HL-60/S4 treated with retinoic acid at 250 ng/mL for 4 days and 3 days (cell line): Measurements from ENCODE around the gene NEK6.

Experiments used
- in situ Hi-C: fragments of 300-500 bp; cut with MboI; formaldehyde crosslinking; loops from 2 replicates; pipeline ENCODE4 v1.7.0; 2022; ENCODE audit warnings: low sequenced_read_pairs

NEK6 gene

DNA sequence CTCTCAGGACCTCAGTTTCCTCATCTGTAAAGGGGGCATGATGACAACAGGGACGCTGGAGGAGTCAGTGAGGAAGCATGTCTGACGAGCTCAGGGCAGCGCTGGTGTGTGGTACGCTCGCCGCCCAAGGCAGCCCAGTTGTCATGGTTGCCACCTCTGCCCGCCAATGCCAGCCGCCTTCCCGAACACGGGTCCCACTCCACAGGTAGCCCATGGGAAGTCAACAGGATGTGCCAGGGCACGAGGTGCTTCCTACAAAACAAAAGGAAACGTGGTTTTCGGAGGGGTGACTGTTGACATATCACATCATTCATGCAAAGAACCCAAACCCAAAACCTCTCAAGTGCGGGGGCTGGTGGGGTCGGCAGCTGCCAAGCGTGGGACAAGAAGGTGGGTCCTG lies 58.1 kb downstream of the NEK6 start:
- in situ Hi-C loops = no loop called here

DNA sequence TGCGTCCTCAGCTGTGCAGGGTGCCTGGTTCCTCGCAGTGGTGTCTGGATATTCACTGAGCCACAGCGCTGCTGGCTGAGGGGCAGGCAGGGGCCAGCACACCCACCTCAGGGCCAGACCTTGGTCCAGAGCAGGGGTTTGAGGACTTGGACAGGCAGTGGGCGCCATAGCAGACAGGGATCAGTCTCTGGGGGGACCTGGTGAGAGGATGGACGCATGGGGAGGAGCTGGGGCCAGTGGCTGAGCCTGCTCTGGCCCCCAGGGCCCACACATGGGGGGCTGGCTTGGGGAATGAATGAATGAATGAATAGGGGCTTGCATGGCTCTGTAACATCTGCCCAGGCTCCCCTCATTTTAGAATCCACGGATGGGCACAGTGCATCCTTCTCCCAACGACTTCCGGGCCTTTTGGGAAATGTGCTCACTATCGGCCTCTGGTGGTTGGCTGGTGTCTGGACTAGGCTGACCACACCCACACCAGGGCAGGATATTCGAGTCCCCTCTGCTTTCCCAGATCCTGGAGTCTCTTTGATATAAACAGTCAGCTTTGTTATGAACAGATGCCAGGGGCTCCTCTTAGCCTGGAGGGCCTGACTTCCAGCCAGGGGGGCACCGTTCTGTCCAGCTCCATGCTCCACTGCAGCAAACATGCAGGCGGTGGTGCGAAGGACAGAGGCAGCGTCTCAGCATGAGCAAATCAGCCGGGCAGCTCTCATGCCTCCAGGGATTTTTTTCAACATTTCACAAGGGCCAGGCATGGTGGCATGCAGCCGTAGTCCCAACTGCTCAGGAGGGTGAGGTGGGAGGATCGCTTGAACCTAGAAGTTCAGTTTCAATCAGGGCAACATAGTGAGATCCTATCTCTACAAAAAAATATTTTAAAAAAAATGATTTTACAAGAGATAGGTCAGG lies 62.6 kb downstream of the NEK6 start:
- in situ Hi-C loops = no loop called here

DNA sequence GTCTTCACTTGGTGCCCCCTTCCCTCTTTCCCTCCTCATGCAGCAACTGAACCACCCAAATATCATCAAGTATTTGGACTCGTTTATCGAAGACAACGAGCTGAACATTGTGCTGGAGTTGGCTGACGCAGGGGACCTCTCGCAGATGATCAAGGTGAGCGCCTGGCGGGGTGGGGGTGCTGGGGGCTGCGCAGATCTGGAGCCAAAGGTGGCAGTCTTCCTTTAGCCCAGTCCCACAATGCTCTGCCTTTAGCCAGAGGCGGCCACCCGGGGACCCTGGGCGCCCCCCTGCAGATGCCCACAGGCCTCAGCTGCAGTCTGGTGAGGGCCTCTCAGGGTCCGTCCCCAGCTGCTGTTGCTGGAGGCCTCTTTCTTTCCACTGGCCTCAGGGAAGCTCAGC lies 63.7 kb downstream of the NEK6 start:
- in situ Hi-C loops = no loop called here

DNA sequence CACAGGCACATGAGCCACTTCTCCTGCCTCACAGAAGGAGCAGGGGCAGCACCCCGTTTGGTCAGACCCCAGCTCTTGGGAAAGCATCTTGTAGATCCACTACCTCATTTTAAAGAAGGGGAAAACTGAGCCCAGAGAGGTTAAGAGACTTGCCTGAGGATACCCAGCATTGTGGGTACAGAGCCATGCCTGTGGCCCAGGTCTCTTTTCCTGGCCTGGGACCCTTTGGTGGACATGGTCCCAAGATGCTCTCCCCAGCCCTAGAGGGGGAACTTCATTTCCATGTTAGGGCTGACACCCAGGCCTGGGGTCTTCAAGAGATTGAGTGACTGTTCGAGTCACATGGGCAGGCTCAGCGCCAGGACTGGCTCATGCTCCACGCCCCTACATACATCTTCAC lies 64.2 kb downstream of the NEK6 start:
- in situ Hi-C loops = no loop called here

DNA sequence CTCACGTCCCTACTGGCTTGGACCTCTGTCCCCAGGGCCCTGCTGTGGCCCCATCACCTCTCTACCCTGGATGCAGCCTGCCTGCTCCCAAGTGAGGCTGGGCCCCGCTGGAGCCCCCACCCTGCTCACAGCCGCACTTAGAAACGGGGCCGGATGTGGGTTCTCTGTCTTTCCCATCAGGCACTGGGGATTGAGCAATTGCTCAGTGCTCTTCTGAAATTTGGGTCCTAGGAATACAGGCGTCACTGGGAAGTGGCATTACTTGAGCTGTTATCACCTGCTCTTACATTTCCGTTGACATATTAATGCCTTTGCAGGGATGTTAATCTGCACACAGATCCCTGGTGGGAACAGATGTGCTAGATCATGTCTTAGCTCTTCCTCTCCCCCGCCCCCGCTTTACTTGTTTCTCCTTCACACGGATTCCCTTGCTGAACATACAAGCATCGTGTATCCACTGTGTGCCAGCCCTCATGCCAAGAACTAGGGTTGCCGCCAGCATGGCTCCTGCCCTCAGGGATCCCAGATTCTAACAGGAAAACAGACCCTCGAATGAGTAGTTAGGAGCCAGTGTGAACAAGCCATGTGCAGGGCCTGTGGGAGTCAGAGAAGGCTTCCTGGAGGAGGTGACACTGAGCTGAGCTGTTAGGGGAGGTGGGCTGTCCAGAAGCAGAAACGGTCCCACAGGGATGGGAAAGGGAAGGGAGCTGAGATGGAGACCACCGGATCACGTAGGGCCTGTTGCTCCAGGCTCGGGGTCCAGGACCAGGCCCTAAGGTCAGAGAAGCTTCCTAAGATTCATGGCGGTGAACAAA lies 65.1 kb downstream of the NEK6 start:
- in situ Hi-C loops = no loop called here

DNA sequence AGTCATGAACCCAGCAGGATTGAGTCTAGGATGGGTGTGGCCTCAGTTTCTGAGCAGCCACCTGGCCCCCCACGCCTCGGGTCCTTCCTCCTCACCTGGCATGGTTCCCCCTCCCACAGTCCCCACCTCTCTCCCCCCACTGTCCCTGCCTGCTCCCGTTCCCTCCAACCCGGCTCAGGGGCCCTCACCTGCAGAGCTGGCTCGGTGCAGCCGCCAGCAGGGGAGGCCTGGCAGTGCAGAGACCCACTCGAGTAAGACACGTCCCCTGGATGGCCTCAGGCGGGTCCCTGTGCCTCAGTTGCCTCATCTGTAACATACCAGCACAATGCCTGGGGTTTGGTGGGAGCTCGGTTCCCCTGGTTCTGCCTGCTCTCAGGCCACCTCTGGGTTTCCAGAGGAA lies 66.2 kb downstream of the NEK6 start:
- in situ Hi-C loops = no loop called here

DNA sequence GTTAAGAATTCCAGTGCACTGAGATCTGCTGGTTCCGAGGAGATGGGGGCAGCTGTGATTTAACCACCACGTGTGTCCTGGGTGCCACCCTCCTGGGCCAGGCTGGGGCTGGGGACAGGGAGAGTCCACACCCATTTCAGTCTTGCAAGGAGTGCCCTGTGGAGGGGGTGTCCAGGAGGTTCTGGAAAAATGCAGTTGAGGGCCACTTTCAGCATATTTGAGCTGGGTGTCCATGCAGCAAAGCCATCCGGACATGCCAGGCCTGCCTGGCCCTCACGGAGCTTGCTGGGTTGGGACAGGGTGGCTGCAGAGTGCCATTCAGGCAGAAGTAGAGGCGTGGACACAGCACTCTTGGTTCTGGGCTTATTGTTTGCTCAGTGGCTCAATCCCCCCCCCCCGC lies 68.1 kb downstream of the NEK6 start:
- in situ Hi-C loops = loop anchor here (25.0 kb wide), 1 partner anchor 789 kb away; no protein-coding TSS in a partner anchor

DNA sequence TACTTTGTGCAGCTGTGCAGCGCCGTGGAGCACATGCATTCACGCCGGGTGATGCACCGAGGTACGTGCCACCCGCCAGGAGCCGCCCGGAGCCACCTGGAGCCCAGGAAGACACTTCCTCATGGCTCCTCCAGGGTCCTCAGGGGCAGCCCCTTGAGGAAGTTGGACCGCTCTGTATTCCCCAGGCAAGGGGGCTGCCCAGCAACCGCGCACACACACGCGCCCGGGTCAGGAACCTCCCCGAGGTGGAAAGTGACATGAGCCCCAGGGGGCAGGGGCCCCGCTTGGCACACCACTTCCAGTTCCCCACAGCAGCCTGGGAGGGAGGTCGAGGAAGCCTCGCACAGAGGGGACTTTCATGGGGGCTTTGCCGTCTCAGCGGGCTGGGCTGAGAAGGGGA lies 68.6 kb downstream of the NEK6 start:
- in situ Hi-C loops = loop anchor here (25.0 kb wide), 1 partner anchor 789 kb away; no protein-coding TSS in a partner anchor

DNA sequence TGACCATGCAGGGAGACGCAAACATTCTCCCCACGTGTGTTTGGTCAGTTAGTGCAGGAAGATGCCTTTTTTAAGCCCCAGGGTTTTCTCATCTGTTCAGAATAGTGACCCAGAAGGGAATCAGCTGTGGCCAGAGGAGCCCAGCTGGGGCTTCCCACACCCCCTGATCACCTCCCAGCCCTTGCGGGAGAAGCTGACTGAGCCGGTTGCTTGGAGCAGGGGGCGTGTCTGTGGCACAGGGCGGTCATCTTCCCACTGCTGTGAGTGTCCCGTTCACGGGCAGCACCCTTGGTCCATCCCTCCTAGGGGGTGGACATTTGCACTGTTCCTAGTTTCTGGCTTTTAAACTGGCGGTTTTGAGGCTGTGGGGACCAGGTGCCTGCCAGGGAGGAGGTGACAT lies 69.7 kb downstream of the NEK6 start:
- in situ Hi-C loops = loop anchor here (25.0 kb wide), 1 partner anchor 790 kb away; no protein-coding TSS in a partner anchor

DNA sequence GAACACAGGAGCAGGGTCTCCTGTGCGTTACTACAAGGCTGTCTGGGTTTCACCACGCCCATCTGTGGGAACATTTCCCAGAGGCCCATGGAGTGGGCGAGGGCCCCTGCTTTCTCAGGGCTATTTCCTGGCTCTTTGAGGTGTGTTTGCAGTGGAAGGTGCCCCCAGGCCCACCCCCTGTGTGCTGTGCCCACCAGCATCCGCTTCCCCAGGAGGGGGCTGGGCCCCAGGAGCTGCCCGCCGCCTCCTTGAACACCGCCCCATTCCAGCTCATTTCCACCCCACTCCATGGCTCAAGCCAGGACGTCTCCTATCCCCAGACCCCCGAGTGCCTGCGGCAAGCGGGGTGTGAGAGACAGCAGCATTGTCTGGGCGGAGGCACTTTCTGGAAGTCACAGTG lies 70.5 kb downstream of the NEK6 start:
- in situ Hi-C loops = loop anchor here (25.0 kb wide), 1 partner anchor 791 kb away; no protein-coding TSS in a partner anchor

DNA sequence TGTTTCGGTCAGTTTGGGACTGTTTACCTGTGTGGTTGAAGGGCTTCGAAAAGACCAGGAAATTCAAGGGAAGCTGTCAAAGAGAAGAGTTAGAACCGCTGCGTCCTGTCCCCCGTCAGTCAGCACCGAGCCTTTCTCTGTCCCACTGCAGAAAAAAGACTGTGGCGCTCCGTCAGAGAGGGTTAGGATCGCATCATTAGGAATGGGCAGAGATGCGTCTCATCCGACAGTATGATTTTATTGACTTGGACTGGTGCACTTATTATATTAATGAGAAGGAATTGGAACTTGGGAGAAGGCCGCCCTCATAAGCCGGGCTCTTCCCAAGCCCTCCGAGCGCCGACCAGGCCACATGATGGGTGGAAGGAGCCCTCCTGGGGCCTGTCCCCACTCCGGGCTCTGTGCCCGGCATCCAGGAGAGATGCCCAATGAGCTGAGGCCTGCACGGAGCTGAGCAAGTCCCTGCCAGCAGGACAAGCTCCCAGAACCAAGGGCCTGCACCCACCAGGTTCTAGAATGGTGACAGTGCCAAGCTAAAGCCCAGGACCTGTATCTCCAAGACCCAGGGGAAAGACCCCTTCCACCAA lies 71.5 kb downstream of the NEK6 start:
- in situ Hi-C loops = loop anchor here (25.0 kb wide), 1 partner anchor 792 kb away; no protein-coding TSS in a partner anchor

DNA sequence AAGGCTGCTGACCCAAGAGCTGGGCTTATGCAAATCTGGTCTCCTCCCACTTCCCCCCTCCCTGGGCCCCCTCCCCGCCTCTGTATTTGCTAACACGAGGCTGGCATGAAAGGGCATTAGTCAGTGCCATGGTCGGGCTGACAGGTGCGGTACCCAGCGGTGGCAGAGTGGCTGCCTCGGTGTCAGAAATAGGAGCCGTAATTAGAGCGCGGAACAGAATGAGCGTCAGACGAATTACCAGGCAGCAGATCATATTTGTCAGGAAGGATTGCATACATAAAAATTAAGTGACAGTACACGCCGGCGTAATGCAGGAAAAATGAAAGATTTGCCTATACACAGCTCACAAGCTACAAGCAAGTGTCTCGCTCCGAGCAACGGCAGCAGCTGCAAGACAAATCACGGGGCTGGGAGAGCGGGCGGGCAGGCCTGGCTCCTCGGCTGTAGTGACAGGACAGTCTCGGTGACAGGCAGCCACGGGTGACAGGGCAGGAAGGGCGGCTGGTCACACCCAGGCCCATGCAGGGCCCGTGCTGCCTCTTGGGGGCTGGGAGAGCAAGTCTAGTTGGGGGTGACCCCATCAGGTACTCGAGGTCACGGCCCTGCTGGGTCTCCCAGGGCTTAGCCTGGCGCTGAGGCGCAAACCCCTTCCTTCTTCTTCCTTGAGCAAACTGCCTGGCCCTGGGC lies 72.4 kb downstream of the NEK6 start:
- in situ Hi-C loops = loop anchor here (25.0 kb wide), 1 partner anchor 793 kb away; no protein-coding TSS in a partner anchor

DNA sequence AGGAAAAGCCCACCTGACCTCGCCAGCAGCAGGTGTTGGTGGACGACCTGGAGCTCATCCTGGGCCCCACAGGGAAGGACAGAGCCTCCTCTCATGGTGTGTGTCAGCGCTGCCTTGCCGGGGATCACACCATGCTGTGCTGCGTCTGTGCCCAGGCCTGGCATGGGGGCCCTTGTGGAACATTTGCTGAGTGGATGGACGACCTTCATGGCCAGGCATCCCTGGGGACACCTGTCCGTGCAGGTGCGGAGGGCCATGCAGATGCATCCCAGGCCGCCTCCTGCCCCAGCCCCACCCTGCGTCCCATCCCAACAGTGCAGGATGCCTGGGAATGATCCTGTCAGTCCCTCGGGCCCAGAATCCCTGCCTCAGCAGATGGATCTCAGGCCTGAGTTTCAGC lies 73.8 kb downstream of the NEK6 start:
- in situ Hi-C loops = loop anchor here (25.0 kb wide), 1 partner anchor 794 kb away; no protein-coding TSS in a partner anchor

DNA sequence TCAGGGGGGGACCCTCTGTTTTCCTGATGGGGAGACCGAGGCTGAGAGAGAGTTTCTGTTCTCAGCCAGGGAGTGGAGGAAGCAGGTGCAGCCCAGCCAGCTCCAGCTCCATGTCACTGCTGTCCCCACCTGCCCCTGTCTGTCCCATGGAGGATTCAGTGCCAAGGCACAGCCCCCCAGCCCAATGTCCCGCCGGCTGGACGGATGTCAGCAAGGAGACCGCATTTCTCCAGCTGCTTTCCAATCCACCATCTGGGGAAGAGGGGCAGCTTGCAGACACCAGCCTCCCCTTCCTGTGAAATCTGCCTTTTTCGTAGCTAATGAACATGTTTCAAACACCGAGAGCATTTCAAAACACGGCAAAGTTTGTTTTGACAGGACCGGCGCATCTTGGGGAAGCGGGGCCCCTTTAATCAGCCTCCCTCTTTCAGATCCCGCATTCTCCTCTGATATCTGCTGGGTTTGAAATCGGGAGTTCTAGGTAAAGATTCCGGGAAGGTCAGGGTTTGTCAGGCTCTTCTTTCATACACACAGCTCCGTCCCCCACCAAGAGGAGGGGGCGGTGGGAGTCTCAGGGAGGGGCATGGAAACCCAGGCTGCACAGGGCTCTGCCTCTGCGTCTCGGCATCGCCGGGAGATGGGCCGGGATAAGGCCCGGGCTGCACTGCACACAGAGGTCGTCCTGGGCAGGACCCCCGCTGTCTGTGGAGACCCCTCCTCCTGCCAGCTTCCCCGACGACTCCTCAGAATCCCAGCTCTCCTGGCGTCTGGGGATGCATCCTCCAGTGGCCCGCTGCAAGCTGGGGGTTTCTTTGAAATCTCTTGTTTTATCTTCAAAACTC lies 74.8 kb downstream of the NEK6 start:
- in situ Hi-C loops = loop anchor here (25.0 kb wide), 1 partner anchor 795 kb away; no protein-coding TSS in a partner anchor

DNA sequence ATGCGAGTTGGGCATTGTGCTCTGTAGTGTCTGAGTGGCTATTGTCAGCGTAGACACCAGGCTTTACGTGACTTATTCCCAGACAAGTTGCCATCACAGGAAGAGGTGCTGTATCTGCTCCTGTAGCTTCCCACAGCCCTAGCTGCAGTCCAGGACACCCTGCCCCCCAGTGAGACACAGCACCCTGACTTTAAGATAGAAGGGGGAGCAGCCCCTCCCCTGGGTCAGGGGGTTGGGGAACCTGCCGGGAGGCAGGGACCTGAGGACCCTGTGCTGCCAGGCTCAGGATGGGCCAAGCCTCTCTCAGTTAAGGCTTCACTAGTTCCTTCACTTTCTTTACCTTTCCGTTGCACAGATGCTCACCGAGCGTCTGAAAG lies 75.4 kb downstream of the NEK6 start:
- in situ Hi-C loops = loop anchor here (25.0 kb wide), 1 partner anchor 796 kb away; no protein-coding TSS in a partner anchor

DNA sequence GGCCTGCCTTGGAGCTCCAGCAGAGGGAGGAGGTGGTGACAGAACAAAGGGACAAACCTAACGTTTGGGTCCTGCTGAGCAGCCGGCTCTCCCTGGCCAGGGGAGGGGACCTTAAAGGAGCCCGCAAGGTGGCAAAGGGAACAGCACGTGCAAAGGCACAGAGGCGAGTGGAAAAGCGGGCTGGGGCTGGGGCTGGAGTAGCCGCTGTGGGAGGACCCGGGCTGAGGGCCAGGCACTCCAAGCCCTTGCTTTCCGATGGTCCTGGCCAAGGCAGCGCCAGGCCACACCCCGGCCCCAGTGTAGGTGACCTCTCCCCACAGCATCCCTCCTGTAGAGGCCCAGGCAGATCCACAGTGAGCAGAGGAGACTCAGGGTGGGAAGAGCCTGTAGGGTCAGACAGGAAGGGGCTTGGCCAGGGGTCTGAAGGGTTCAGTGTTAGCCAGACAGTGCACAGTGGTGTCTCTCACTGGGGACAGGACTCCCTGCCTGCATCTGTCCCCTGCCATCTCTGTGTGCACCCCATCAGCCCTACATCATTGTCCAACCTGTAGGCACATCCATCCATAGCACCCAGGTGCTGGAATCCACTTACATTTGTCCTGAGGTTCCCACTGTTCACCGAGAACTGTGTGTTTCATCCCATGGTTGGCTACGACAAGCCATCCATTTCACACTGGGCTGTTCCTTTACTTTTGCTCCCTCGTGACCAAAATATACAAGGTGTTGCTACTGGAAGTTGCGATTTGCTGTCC lies 77.0 kb downstream of the NEK6 start:
- in situ Hi-C loops = loop anchor here (25.0 kb wide), 1 partner anchor 797 kb away; no protein-coding TSS in a partner anchor

DNA sequence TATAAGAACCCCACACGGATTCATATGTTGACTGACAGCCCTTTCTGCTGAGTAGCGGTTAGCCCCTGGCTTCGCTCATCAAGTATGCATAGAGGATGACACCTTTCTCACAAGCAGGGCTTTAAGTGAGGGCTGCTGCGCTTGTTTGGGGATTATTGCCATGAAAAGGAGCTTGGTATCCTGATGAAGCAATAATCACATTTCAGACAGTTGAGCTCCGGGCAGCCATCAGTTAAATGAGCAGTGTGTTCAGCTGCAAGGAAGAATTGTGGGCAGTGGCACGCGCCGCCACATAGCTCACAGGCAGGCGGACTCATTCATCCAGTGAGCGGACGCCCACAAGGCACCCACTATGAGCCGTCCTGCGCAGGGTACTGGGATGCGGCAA lies 77.6 kb downstream of the NEK6 start:
- in situ Hi-C loops = loop anchor here (25.0 kb wide), 1 partner anchor 798 kb away; no protein-coding TSS in a partner anchor

DNA sequence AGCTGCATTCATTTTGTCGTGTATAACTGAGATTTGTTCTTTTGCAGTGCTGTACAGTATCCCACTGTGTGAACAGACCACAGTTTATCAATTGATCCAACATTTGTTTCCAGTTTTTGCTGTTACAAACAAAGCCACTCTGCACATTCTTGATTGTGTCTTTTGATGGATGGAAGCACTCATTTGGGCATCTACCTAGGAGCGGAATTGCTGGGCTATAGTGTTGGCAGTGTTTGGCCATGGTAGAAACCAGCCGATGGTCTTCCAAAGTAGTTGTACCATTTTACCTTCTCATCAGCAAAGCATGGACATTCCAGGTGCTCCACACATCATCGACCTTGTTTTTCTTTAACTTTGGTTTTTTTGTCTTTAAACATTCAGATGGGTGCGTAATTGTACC lies 79.8 kb downstream of the NEK6 start:
- in situ Hi-C loops = loop anchor here (25.0 kb wide), 1 partner anchor 800 kb away; no protein-coding TSS in a partner anchor
